K562 (cell line): ENCODE data around the gene AGAP3. TPM values are rescaled to one million over a fixed set of nuclear protein-coding genes. Genes with fewer than 3 reads are reported as not detected.
A peak's percentile ranks its signal among the peaks of the same experiment; 100 is the strongest.

ENCODE experiments used
- CBFA2T2 ChIP-seq: fragments of 450-650 bp; conservative IDR thresholded peaks from 2 replicates; pipeline ENCODE4 v1.6.1; 2017; ENCODE audit warnings: mild to moderate bottlenecking
- E2F8 ChIP-seq: fragments of 450-650 bp; IDR thresholded peaks from 2 replicates; pipeline ENCODE4 v1.7.1; 2018; ENCODE audit warnings: mild to moderate bottlenecking, low read depth; ENCODE audit not compliant: partially characterized antibody
- ELK3 ChIP-seq: fragments of 450-650 bp; formaldehyde crosslinking; IDR thresholded peaks from 2 replicates; pipeline ENCODE4 v1.4.0; 2020; ENCODE audit warnings: mild to moderate bottlenecking
- ETV6 ChIP-seq, 3 experiments: fragments of 150-350 bp in 1 of 3; sonication (generic) in 1 of 3; formaldehyde crosslinking in 1 of 3; IDR thresholded peaks; 2 replicates each; pipeline versions ENCODE4 v1.6.1 to v1.8.0; 2014 to 2022; ENCODE audit warnings: borderline replicate concordance in 2 of 3, low read depth in 2 of 3, antibody characterized with exemption in 1 of 3, low read length in 1 of 3, mild to moderate bottlenecking in 1 of 3, missing genetic modification reagents in 1 of 3
- NELFE ChIP-seq: IDR thresholded peaks from 2 replicates; pipeline ENCODE4 v1.6.1; 2011; ENCODE audit warnings: mild to moderate bottlenecking; ENCODE audit not compliant: insufficient read depth, insufficient read length
- NFE2 ChIP-seq: IDR thresholded peaks from 2 replicates; pipeline ENCODE4 v1.6.1; 2014; ENCODE audit warnings: antibody characterized with exemption, low read depth
- NR1H2 ChIP-seq: sonication (generic); formaldehyde crosslinking; IDR thresholded peaks from 2 replicates; pipeline ENCODE4 v1.4.0; 2020; ENCODE audit warnings: mild to moderate bottlenecking, missing genetic modification reagents
- RBM22 ChIP-seq: fragments of 200-400 bp; formaldehyde crosslinking; IDR thresholded peaks from 2 replicates; pipeline ENCODE4 v1.6.1; 2018; ENCODE audit warnings: low read length, low read depth; ENCODE audit not compliant: poor library complexity, severe bottlenecking
- SMARCA5 ChIP-seq: fragments of 450-650 bp; IDR thresholded peaks from 2 replicates; pipeline ENCODE4 v1.6.1; 2016
- SREBF1 ChIP-seq: fragments of 150-350 bp; IDR thresholded peaks from 2 replicates; pipeline ENCODE4 v1.6.1; 2014; ENCODE audit warnings: antibody characterized with exemption, low read depth, low read length, borderline replicate concordance
- SRSF3 ChIP-seq: fragments of 200-400 bp; formaldehyde crosslinking; IDR thresholded peaks from 2 replicates; pipeline ENCODE4 v1.6.1; 2016; ENCODE audit warnings: mild to moderate bottlenecking, low read length, moderate library complexity; ENCODE audit not compliant: insufficient read depth
- SRSF9 ChIP-seq: fragments of 200-400 bp; formaldehyde crosslinking; IDR thresholded peaks from 2 replicates; pipeline ENCODE4 v1.6.1; 2017; ENCODE audit warnings: low read depth, low read length, borderline replicate concordance
- TEAD2 ChIP-seq: fragments of 450-650 bp; IDR thresholded peaks from 2 replicates; pipeline ENCODE4 v1.6.1; 2016; ENCODE audit warnings: missing genetic modification characterization, control low read depth, missing compliant biosample characterization
- THRA ChIP-seq: fragments of 450-650 bp; IDR thresholded peaks from 2 replicates; pipeline ENCODE4 v1.6.1; 2017; ENCODE audit warnings: mild to moderate bottlenecking, moderate library complexity
- ZNF12 ChIP-seq: sonication (generic); formaldehyde crosslinking; IDR thresholded peaks from 2 replicates; pipeline ENCODE4 v1.4.0; 2020; ENCODE audit warnings: mild to moderate bottlenecking, missing genetic modification reagents
- ZNF253 ChIP-seq: fragments of 250-450 bp; sonication (Bioruptor Pico); conservative IDR thresholded peaks from 2 replicates; pipeline ENCODE4 v1.6.1; 2021; ENCODE audit warnings: mild to moderate bottlenecking
- ZNF609 ChIP-seq: sonication (generic); formaldehyde crosslinking; IDR thresholded peaks from 2 replicates; pipeline ENCODE4 v1.8.1; 2023; ENCODE audit warnings: missing genetic modification reagents, mild to moderate bottlenecking, borderline replicate concordance
- polyA plus RNA-seq, 8 experiments: library from polyadenylated mRNA; depleted of rRNA in 4 of 8; stranded (reverse) in 5 of 8; unstranded in 3 of 8; fragments of >200 nt; fragmentation: Nextera tagmentation in 2 of 8; fragmentation: Illumina TruSeq in 1 of 8; extraction: Ambion mirVana in 2 of 8; extraction: Trizol in 1 of 8; gene quantifications; 2 replicates each; pipeline versions ENCODE4 v1.2.1 to v1.2.3, GENCODE V29; 2011 to 2014; ENCODE audit warnings: inconsistent platforms in 1 of 8, missing spikeins in 1 of 8
- total RNA-seq, 7 experiments: library from RNA; depleted of rRNA in 6 of 7; stranded (reverse); fragments of >200 nt in 6 of 7; fragmentation: Illumina TruSeq in 2 of 7; extraction: Trizol in 2 of 7; gene quantifications; 2 replicates each; pipeline versions ENCODE4 v1.2.1 to v1.2.3, GENCODE V29; 2011 to 2021; ENCODE audit warnings: low replicate concordance in 1 of 7

AGAP3 gene
- total and polyA plus RNA-seq, 9 of the 15 experiments (the other 6 are each of a cell fraction or from before 2014, with no cell fraction given) = 3.4 to 208 (median 62.2) TPM

GRCh38 chr7:151059367-151060112 is 26.7 kb upstream of the AGAP3 start, which contains the start of gene SLC4A2 (continued):
- TF ChIP-seq SRSF9 = no peak
- TF ChIP-seq THRA = no peak
- TF ChIP-seq E2F8 = no peak
- TF ChIP-seq ELK3 (CRISPR knock-in tag) = no peak
- TF ChIP-seq ZNF609 (CRISPR knock-in tag) = no peak
- no peak for TF ChIP-seq ZNF12
- no peak for TF ChIP-seq SRSF3
- no peak for TF ChIP-seq TEAD2 (tag)
- TF ChIP-seq RBM22 = no peak
- TF ChIP-seq NFE2 = no peak
- TF ChIP-seq SMARCA5 = no peak; the same call in 1 of the 2 replicates
- no peak for TF ChIP-seq NELFE
- 0 out of 2 replicates have a peak, but pooled peaks have one; percentile 10 for TF ChIP-seq SREBF1
- no peak for TF ChIP-seq NR1H2
- no peak for TF ChIP-seq ETV6 (IDR thresholded peaks at IDR 0.05; ENCODE audit: borderline replicate concordance in 1 of 2, low read depth in 2 of 2, low read length in 1 of 2)
- TF ChIP-seq ETV6 (CRISPR knock-in tag; IDR thresholded peaks at IDR 0.05; ENCODE audit: borderline replicate concordance) = no peak
- no peak for TF ChIP-seq ZNF253 (CRISPR knock-in tag)
- TF ChIP-seq CBFA2T2 = no peak
